22Rv1 (cell line): ENCODE data around the gene LRP11.

Experiments
- H3K27ac ChIP-seq: fragments of 450-650 bp; 2 replicates; pipeline ENCODE4 v1.5.1; 2017
- ZFX ChIP-seq: fragments of 450-650 bp; IDR thresholded peaks from 2 replicates; pipeline ENCODE4 v1.6.1; 2017; ENCODE audit warnings: antibody characterized with exemption, borderline replicate concordance
- TF ChIP-seq, protein P1 (sequence below): fragments of 450-650 bp; IDR thresholded peaks from 2 replicates; pipeline ENCODE4 v1.5.1; 2017; ENCODE audit warnings: mild to moderate bottlenecking

The LRP11 gene

DNA sequence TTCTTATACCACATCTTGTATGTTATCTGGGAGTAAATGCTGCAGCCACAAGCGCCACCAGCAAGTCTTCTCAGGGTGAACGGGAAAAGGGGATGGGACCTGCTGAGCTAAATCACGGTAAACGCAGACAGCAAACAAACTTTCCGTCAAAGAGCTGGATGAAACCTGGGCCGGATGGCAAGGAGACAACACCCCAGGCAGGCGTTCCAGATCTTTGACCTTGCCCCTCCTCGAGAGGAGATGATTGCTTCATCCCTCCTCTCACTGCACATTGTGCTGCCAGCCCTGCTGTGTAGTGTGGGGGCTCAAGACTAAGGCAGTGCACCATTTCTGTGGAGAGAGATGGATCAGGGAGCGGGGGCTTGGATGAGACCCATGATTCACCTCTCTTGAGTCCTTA, 23.9 kb upstream of the LRP11 start:
- no peak overlapping the region for H3K27ac ChIP-seq
- TF ChIP-seq, protein P1, sequence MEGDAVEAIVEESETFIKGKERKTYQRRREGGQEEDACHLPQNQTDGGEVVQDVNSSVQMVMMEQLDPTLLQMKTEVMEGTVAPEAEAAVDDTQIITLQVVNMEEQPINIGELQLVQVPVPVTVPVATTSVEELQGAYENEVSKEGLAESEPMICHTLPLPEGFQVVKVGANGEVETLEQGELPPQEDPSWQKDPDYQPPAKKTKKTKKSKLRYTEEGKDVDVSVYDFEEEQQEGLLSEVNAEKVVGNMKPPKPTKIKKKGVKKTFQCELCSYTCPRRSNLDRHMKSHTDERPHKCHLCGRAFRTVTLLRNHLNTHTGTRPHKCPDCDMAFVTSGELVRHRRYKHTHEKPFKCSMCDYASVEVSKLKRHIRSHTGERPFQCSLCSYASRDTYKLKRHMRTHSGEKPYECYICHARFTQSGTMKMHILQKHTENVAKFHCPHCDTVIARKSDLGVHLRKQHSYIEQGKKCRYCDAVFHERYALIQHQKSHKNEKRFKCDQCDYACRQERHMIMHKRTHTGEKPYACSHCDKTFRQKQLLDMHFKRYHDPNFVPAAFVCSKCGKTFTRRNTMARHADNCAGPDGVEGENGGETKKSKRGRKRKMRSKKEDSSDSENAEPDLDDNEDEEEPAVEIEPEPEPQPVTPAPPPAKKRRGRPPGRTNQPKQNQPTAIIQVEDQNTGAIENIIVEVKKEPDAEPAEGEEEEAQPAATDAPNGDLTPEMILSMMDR: no peak
- no peak for TF ChIP-seq ZFX

DNA sequence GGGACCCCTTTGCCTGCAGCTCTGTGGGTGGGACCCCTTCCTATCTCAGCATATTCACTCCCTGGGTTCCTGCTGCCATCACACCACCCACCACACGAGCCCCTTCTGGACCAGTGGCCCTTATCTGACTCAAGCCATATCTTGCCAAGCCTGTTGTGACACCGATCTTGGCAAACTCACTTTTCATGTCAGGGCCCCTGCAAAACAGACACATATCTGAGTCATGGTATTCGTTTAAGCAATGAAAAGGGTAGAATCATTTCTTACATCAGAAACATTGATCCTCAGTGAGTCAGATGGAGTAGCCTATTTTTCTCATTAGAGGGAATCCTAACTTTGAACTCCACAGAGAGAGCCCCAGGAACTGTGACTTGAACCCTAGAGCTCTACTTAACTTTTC, 23.2 kb upstream of the LRP11 start:
- no peak overlapping the region for H3K27ac ChIP-seq
- no peak for TF ChIP-seq ZFX
- TF ChIP-seq, protein P1: no peak

DNA sequence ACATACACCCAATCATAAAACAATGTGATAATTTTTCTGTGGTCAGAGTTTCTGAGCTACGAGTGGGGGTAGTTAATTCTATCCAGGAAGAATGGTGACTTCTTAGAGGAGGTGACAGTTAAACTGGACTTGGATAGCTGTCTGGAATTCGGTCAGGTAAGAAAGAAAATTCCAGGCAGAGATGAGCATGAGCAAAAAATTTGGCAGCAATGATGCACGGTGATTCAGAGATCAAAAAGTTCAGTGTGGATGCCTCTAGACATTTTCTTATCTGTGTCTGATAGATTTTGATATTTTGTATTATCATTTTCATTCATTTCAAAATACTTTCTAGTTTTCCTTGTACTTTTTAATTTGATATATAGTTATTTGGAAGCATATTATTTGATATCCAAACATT, 21.7 kb upstream of the LRP11 start:
- no peak for TF ChIP-seq ZFX
- TF ChIP-seq, protein P1: no peak
- H3K27ac ChIP-seq: no peak overlapping the region

DNA sequence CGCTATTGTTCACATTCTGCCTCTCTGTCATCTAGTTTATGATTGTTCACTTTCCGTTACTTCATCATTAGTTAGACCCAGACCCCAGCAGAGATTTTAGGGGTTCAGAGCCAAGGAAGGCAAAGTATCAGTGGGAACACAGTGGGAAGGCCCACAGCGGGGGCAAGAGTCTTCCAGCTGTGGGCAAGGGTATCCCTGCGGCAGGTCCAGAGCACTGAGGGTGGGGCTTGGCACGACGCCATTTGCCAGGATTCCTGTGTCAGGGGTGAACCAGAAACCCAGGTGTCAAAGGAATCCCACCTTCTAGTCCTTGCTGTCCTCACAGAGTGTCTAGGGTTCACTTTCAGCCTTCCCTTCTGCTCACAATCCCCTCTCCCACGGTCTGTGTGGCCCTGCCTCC, 20.5 kb upstream of the LRP11 start:
- TF ChIP-seq ZFX: no peak
- TF ChIP-seq, protein P1: no peak
- H3K27ac ChIP-seq: no peak overlapping the region

DNA sequence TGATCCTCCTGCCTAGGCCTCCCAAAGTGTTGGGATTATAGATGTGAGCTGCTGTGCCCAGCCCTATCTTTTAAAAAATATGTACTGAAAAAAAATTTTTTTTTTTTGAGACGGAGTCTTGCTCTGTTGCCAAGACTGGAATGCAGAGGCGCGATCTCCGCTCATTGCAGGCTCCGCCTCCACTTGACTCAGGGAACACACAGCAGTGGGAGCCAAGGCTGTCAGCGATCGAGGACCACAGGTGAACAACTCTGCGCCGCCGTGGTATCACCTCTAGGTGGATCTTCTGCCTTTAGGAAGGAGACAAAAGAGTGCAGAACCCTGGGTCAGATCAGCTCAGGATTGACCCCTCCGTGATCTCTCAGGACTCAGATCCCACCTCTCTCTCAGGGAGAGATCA, 20.1 kb upstream of the LRP11 start:
- no peak overlapping the region for H3K27ac ChIP-seq
- TF ChIP-seq ZFX: no peak
- TF ChIP-seq, protein P1: no peak

DNA sequence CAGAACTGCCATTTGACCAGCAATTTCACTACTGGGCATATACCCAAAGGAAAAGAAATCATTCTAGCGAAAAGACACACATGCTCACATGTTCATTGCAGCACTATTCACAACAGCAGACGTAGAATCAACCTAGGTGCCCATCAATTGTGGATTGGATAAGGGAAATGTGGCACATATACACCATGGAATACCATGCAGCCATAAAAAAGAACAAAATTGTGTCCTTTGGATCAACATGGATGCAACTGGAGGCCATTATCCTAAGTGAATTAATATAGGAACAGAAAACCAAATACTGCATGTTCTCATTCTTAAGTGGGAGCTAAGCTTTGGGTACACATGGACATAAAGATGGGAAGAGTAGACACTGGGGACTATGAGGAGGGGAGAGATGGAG, 17.7 kb upstream of the LRP11 start:
- no peak overlapping the region for H3K27ac ChIP-seq
- TF ChIP-seq, protein P1: no peak
- TF ChIP-seq ZFX: no peak

DNA sequence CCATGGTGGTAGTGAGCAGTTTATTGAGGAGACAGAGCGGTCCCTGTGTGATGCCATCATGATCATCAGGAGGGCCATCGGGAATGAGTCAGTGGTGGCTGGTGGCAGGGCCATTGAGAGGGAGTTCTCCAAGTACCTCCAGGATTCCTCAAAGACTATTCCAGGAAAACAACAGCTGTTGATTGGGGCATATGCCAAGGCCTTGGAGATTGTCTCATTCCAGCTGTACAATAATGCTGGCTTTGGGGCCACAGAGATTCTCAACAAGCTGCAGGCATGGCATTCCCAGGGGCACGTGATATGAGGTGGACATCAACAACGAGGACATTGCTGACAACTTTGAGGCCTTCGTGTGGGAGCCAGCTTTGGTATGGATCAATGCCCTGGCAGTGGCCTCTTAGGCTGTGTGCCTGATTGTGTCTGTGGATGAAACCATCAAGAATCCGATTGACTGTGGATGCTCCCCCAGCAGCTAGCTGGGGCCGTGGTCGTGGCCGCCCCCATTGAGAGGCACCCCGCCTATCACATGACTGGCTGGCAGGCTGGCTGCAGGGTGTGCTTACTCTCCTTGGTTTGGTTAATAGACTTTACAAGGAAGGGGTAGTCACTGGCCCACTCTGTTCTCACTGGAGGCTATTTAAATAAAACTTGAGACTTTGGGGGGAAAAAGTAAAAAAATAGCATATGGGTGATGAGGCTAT, 17.1 kb upstream of the LRP11 start:
- H3K27ac ChIP-seq: no peak overlapping the region
- TF ChIP-seq, protein P1: no peak
- TF ChIP-seq ZFX: no peak
